Spleen (tissue), 11 donors: ENCODE measurements around the gene TMPRSS6. TPM values are rescaled to one million over a fixed set of nuclear protein-coding genes. Genes with fewer than 3 reads are reported as not detected.
A peak's percentile ranks its signal among the peaks of the same experiment; 100 is the strongest.

ENCODE experiments used
- DNase-seq: peaks from one replicate; pipeline ENCODE4 v3.0.0-alpha.2; 2020
- H3K27ac ChIP-seq, 8 donors: fragments of 200-600 bp; sonication (generic) in 7 of 8; 1 replicate in 4 of 8; 2 replicates in 4 of 8; pipeline versions ENCODE4 v1.5.0 to v1.8.0; 2016 to 2021; ENCODE audit warnings: inconsistent platforms in 4 of 8, mild to moderate bottlenecking in 4 of 8, moderate library complexity in 1 of 8
- H3K27me3 ChIP-seq, 7 donors: fragments of 200-600 bp; sonication (generic) in 6 of 7; replicated peaks in 1 of 7; 1 replicate in 4 of 7; 2 replicates in 3 of 7; pipeline versions ENCODE4 v1.5.0 to v1.8.0; 2016 to 2021; ENCODE audit warnings: inconsistent platforms in 3 of 7, mild to moderate bottlenecking in 1 of 7
- H3K36me3 ChIP-seq, 6 donors: fragments of 200-600 bp; sonication (generic) in 5 of 6; 1 replicate in 4 of 6; 2 replicates in 2 of 6; pipeline versions ENCODE4 v1.5.0 to v1.8.0; 2016 to 2021; ENCODE audit warnings: inconsistent platforms in 2 of 6
- H3K4me1 ChIP-seq, 6 donors: fragments of 200-600 bp; sonication (generic) in 5 of 6; 1 replicate in 3 of 6; 2 replicates in 3 of 6; pipeline versions ENCODE4 v1.5.0 to v1.8.0; 2016 to 2021; ENCODE audit warnings: inconsistent platforms in 3 of 6
- H3K4me3 ChIP-seq, 8 donors: fragments of 200-600 bp; sonication (generic) in 7 of 8; 1 replicate in 4 of 8; 2 replicates in 4 of 8; pipeline versions ENCODE4 v1.5.0 to v1.8.0; 2016 to 2021; ENCODE audit warnings: inconsistent platforms in 4 of 8, mild to moderate bottlenecking in 4 of 8, moderate library complexity in 2 of 8
- H3K9me3 ChIP-seq, 8 donors: fragments of 200-600 bp; sonication (generic) in 7 of 8; 1 replicate in 4 of 8; 2 replicates in 4 of 8; pipeline versions ENCODE4 v1.5.0 to v1.8.0; 2016 to 2021; ENCODE audit warnings: inconsistent platforms in 4 of 8
- CTCF ChIP-seq, 11 experiments: fragments of 200-600 bp in 7 of 11; fragments of 450-650 bp in 4 of 11; sonication (generic) in 4 of 11; IDR thresholded peaks in 8 of 11; conservative IDR thresholded peaks in 3 of 11; 1 replicate in 7 of 11; 2 replicates in 4 of 11; pipeline versions ENCODE4 v1.4.0 to v1.8.0; 2016 to 2021; ENCODE audit warnings: antibody characterized with exemption in 11 of 11, inconsistent platforms in 4 of 11, mild to moderate bottlenecking in 1 of 11
- POLR2A ChIP-seq, 3 donors: fragments of 450-650 bp; IDR thresholded peaks; one replicate each; pipeline ENCODE4 v1.5.1; 2017; ENCODE audit warnings: antibody characterized with exemption in 3 of 3, mild to moderate bottlenecking in 1 of 3
- POLR2AphosphoS5 ChIP-seq, 3 donors: sonication (generic); formaldehyde crosslinking; IDR thresholded peaks; one replicate each; pipeline ENCODE4 v1.5.1; 2017; ENCODE audit warnings: antibody characterized with exemption in 3 of 3
- WGBS, 5 donors: extraction: QIAGEN DNeasy Blood & Tissue Kit in 3 of 5; methylation state at CpG; one replicate each; pipeline versions ENCODE4 v1.1.5 to v1.1.7; 2013 to 2018; 5-methylcytosine and 5-hydroxymethylcytosine counted together
- intact Hi-C: fragments of 100-400 bp; cut with DNase I; formaldehyde crosslinking; loops from one replicate; pipeline ENCODE4 v1.15.0; 2023; ENCODE audit warnings: low total_unique reads
- polyA plus RNA-seq, 3 donors: library from polyadenylated mRNA; stranded (reverse); fragments of 200-250 nt; gene quantifications; one replicate each; pipeline ENCODE4 v1.2.1, GENCODE V29; 2013
- total RNA-seq, 7 donors: library from RNA; depleted of rRNA in 3 of 7; stranded (reverse); fragments of >200 nt in 3 of 7; fragmentation: NEBNext Ultra II Directional in 4 of 7; extraction: Animal tissue kit (Norgen Biotek cat#: 25700) in 4 of 7; gene quantifications; one replicate each; pipeline versions ENCODE4 v1.1.0 to v1.2.1, GENCODE V29; 2016 to 2021
- donor health status: healthy with polysubstance abuse.
- donor health status: DM: no; HTN: no; CAD: no; lungs with moderate emphysema.
- donor health status: DM: no; HTN: no; CAD: no.
- donor health status: Bipolar disorder and iron deficiency.
- donor health status: healthy.
- donor health status: DM: no; HTN: no; CAD: no.
- donor health status: DM: yes; HTN: yes; CAD: no.

The TMPRSS6 gene
- total and polyA plus RNA-seq, 10 donors: 0.09 to 0.55 (median 0.28) TPM; not detected in 5

GRCh38 chr22:37126882-37127281 is 17.4 kb upstream of the TMPRSS6 start:
- no peak overlapping the region for H3K27ac ChIP-seq
- peaks cover 0 to 19% (median 11%) of the 10 kb centered on the region in 6 donors for H3K4me1 ChIP-seq
- intact Hi-C loops: no loop called here
- H3K36me3 ChIP-seq: peaks cover 0 to 57% (median 5%) of the 10 kb centered on the region in 6 donors
- H3K4me3 ChIP-seq: no peak overlapping the region
- peaks cover 0 to 9% (median 0%) of the 10 kb centered on the region in 7 donors for H3K27me3 ChIP-seq
- no peak for DNase-seq
- TF ChIP-seq POLR2A (IDR thresholded peaks at IDR 0.05) (no peak), POLR2AphosphoS5 (IDR thresholded peaks at IDR 0.05) (no peak), CTCF (IDR thresholded peaks at IDR 0.05 in 8 of 11, conservative IDR thresholded peaks at IDR 0.05 in 3 of 11) (peak in 6 of 11 experiments; percentile 8 to 54 (median 34))
- H3K9me3 ChIP-seq: no peaks in the 10 kb centered on the region
- 76 to 100% (median 85%) methylated on average over 3 to 5 of the region's 5 CpGs for WGBS, 5 donors

- H3K4me1 ChIP-seq: peaks cover 0 to 24% (median 16%) of the 10 kb centered on the region in 6 donors
- H3K27me3 ChIP-seq: peaks cover 0 to 9% (median 0%) of the 10 kb centered on the region in 7 donors
- peaks cover 0 to 52% (median 5%) of the 10 kb centered on the region in 6 donors for H3K36me3 ChIP-seq
- intact Hi-C loops: no loop called here
- WGBS, 5 donors: 80 to 86% (median 82%) methylated on average over 6 to 7 of the region's 7 CpGs
- no peak for DNase-seq
- H3K27ac ChIP-seq: peak overlapping the region in 1 of 8 donors; percentile 17
- no peak overlapping the region for H3K4me3 ChIP-seq
- H3K9me3 ChIP-seq: no peaks in the 10 kb centered on the region
- TF ChIP-seq POLR2AphosphoS5 (IDR thresholded peaks at IDR 0.05): no peak
- TF ChIP-seq POLR2A (IDR thresholded peaks at IDR 0.05): no peak
- TF ChIP-seq CTCF (IDR thresholded peaks at IDR 0.05 in 8 of 11, conservative IDR thresholded peaks at IDR 0.05 in 3 of 11): no peak
Measured at GRCh38 chr22:37126383-37126782, 16.9 kb upstream of the TMPRSS6 start.

- intact Hi-C loops: no loop called here
- H3K27ac ChIP-seq: peak overlapping the region in 3 of 8 donors; percentile 70 to 88 (median 75)
- 83 to 92% (median 88%) methylated on average over 7 of the region's 7 CpGs for whole genome bisulfite sequencing, 5 donors
Measured at GRCh38 chr22:37123649-37124048, 14.1 kb upstream of the TMPRSS6 start.

More at GRCh38 chr22:37123649-37124048, 14.1 kb upstream of the TMPRSS6 start:
- H3K4me1 ChIP-seq: peaks cover 0 to 31% (median 16%) of the 10 kb centered on the region in 6 donors
- no peak overlapping the region for H3K4me3 ChIP-seq
- no peak for DNase-seq
- H3K27me3 ChIP-seq: peaks cover 0 to 9% (median 0%) of the 10 kb centered on the region in 7 donors
- no peaks in the 10 kb centered on the region for H3K9me3 ChIP-seq
- peaks cover 0 to 24% (median 4%) of the 10 kb centered on the region in 6 donors for H3K36me3 ChIP-seq
- TF ChIP-seq POLR2A (IDR thresholded peaks at IDR 0.05) (no peak), CTCF (IDR thresholded peaks at IDR 0.05 in 8 of 11, conservative IDR thresholded peaks at IDR 0.05 in 3 of 11) (no peak), POLR2AphosphoS5 (IDR thresholded peaks at IDR 0.05) (no peak)
